Measurements from ENCODE around the gene MPC1L. TPM values are rescaled to one million over a fixed set of nuclear protein-coding genes. Genes with fewer than 3 reads are reported as not detected.

Gene MPC1L
- total and polyA plus RNA-seq, 11 donors = not detected

Other genes with a start within 250 kb of the MPC1L start
- gene ATP6AP2, start 42.5 kb upstream of the MPC1L start, total RNA-seq = 10 to 100 TPM; 35.8 to 93.6 (median 51.0) TPM
- 10 to 100 TPM; 28.5 to 61.0 TPM for gene ATP6AP2, start 42.5 kb upstream of the MPC1L start, polyA plus RNA-seq
- 10 to 100 TPM in 1 of 9 donors, 1 to 10 TPM in 8; 3.3 to 16.0 (median 6.0) TPM for gene CXorf38, start 24.1 kb downstream of the MPC1L start, total RNA-seq
- 1 to 10 TPM; 2.6 to 3.5 TPM for gene CXorf38, start 24.1 kb downstream of the MPC1L start, polyA plus RNA-seq
- 10 to 100 TPM; 17.5 to 40.9 (median 27.4) TPM for gene MED14, start 112.1 kb downstream of the MPC1L start, total RNA-seq
- gene MED14, start 112.1 kb downstream of the MPC1L start, polyA plus RNA-seq = 10 to 100 TPM in 1 of 2 donors, 1 to 10 TPM in 1; 9.8 to 12.0 TPM